BE2C (cell line): ENCODE data around the gene JMY.
"Not testable (repeated sequence)": the region's sequence is repeated elsewhere in the genome, so short reads cannot be mapped to it uniquely, and the experiment has no call there.

Source experiments
- DNase-seq: peaks from one replicate; pipeline ENCODE4 v3.0.0-alpha.2; 2020
- H3K27me3 ChIP-seq: fragments of 250-450 bp; sonication (Bioruptor Pico); 2 replicates; pipeline ENCODE4 v1.5.1; 2020; ENCODE audit warnings: mild to moderate bottlenecking
- H3K36me3 ChIP-seq: fragments of 250-450 bp; sonication (Bioruptor Pico); 2 replicates; pipeline ENCODE4 v1.5.1; 2020; ENCODE audit warnings: mild to moderate bottlenecking
- H3K4me1 ChIP-seq: fragments of 250-450 bp; sonication (Bioruptor Pico); 2 replicates; pipeline ENCODE4 v1.5.1; 2020
- H3K4me3 ChIP-seq: 2 replicates; pipeline ENCODE4 v1.5.1; 2011; ENCODE audit warnings: low read depth, low read length
- H3K9me3 ChIP-seq: fragments of 250-450 bp; sonication (Bioruptor Pico); 2 replicates; pipeline ENCODE4 v1.5.1; 2020
- TF ChIP-seq, protein P1 (sequence below): IDR thresholded peaks from 2 replicates; pipeline ENCODE4 v1.5.1; 2012; ENCODE audit warnings: mild to moderate bottlenecking, low read depth, low read length

The JMY gene

DNA sequence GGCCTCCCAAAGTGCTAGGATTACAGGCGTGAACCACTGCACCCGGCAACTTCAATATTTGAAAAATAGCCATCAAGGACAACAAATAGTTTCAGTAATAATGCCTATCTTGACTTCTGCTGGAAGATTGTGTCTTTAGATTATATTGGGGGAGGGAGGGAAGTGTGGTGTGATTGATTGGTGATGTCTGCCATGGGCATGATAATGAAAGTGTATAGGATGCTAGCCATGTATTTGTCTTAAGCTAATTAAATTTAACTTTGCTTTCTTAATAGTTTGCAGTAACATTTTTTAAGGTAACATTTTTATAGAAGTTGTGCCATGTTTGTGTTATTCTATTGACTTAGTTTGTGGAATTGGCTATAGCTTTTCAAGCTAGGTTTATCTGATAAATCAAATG lies 4.6 kb downstream of the JMY start:
- Histone ChIP-seq H3K4me3 (no peak overlapping the region), H3K9me3 (no peaks in the 10 kb centered on the region), H3K36me3 (no peaks in the 10 kb centered on the region), H3K4me1 (no peaks in the 10 kb centered on the region), H3K27me3 (no peaks in the 10 kb centered on the region)
- TF ChIP-seq, protein P1, sequence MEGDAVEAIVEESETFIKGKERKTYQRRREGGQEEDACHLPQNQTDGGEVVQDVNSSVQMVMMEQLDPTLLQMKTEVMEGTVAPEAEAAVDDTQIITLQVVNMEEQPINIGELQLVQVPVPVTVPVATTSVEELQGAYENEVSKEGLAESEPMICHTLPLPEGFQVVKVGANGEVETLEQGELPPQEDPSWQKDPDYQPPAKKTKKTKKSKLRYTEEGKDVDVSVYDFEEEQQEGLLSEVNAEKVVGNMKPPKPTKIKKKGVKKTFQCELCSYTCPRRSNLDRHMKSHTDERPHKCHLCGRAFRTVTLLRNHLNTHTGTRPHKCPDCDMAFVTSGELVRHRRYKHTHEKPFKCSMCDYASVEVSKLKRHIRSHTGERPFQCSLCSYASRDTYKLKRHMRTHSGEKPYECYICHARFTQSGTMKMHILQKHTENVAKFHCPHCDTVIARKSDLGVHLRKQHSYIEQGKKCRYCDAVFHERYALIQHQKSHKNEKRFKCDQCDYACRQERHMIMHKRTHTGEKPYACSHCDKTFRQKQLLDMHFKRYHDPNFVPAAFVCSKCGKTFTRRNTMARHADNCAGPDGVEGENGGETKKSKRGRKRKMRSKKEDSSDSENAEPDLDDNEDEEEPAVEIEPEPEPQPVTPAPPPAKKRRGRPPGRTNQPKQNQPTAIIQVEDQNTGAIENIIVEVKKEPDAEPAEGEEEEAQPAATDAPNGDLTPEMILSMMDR: no peak
- DNase-seq: no peak

DNA sequence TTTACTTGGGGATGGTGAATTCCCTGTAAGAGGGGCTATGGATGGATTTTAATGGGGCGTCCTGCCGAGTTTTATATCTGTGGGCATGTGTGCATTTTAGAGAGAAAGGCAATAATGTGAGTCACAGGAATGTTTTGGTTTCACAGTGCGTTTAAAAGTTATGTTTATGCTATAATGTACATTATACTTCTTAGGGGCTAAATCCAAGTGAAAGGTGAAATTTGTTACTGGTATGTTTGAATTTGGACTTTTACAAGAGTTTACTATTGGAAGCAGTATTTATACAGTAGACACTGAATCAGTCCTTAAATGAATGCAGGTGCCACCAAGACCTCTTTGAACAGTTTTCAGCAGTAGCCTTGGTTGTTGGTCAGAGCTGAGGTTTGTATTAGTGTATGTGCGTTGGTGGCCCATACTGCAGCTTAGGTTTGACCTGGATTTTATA lies 5.6 kb downstream of the JMY start:
- no peaks in the 10 kb centered on the region for H3K9me3 ChIP-seq
- H3K27me3 ChIP-seq: no peaks in the 10 kb centered on the region
- TF ChIP-seq, protein P1: no peak
- no peaks in the 10 kb centered on the region for H3K36me3 ChIP-seq
- H3K4me1 ChIP-seq: no peaks in the 10 kb centered on the region
- no peak for DNase-seq
- H3K4me3 ChIP-seq: no peak overlapping the region

DNA sequence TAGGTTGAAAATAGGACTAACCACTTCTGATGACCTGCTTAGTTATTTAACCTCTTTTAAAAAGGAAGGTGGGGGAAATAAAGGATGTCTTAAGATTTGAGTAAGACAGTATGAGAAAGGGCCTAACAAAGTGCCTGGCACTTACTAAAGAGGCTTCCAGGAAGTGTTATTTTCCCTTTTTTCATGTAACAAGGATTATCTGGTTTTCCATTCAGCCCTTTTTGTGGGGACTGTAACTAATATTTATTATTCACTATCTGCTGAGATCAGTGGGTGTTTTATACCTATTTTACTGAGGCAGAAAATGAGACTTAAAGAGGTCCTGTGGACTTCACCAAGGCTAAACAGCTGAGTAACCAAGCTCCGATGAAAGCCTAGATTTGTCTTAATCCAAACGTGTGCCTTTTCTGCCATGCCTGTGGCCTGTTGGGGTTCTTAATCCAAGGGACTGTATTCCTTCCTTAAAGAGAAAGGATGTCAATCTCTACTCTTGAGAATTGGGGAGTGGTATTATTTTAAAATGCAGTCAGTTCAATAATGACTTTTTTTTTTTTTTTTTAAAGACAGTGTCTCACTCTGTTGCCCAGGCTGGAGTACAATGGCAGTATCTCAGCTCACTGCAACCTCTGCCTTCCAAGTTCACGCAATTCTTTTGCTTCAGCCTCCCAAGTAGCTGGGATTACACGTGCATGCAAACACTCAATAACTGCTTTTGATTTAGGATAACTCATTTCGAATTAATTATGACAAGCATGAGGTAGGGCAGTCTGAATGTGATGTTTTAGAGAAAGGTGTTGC lies 6.5 kb downstream of the JMY start:
- Histone ChIP-seq H3K36me3 (no peaks in the 10 kb centered on the region), H3K9me3 (no peaks in the 10 kb centered on the region), H3K27me3 (no peaks in the 10 kb centered on the region), H3K4me3 (no peak overlapping the region), H3K4me1 (no peaks in the 10 kb centered on the region)
- DNase-seq: no peak
- TF ChIP-seq, protein P1: no peak

DNA sequence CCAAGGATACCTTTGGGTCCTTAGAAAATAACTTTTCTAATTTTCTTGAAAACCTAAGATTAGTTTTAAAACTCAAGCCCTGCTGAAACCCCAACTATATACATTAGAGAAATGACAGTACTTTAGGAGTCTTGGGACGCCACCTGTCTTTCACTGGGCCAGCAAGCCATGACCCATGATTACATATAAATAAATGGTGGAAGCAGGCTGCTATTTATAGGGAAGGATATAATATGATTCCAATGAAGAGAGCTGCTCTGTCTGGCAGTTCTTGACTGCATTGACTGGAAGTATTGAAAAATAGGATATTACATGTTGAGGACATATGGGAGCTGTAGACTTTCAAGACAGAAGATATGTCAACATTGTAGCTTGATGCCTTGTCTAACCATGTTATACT lies 7.3 kb downstream of the JMY start:
- no peak for DNase-seq
- H3K4me3 ChIP-seq: no peak overlapping the region

DNA sequence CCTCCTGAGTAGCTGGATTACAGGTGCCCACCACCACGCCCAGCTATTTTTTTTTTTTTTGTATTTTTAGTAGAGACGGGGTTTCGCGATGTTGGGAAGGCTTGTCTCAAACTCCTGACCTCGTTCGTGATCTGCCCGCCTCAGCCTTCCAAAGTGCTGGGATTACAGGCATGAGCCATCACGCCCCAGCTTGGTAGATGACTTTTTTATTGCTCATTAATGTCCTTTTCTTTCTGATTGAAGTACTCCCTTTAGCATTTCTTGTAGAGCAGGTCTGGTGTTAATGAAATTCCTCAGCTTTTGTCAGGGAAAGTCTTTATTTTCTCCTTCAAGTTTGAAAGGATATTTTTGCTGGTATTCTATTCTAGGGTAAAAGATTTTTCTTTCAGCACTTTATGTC lies 18.1 kb downstream of the JMY start:
- H3K27me3 ChIP-seq, H3K9me3 ChIP-seq, H3K4me3 ChIP-seq, H3K36me3 ChIP-seq, DNase-seq, H3K4me1 ChIP-seq: not testable (repeated sequence)

More for the DNA sequence above, 7.3 kb downstream of the JMY start:
- Histone ChIP-seq H3K4me1 (no peaks in the 10 kb centered on the region), H3K36me3 (no peaks in the 10 kb centered on the region), H3K9me3 (no peaks in the 10 kb centered on the region), H3K27me3 (no peaks in the 10 kb centered on the region)
- TF ChIP-seq, protein P1: no peak

DNA sequence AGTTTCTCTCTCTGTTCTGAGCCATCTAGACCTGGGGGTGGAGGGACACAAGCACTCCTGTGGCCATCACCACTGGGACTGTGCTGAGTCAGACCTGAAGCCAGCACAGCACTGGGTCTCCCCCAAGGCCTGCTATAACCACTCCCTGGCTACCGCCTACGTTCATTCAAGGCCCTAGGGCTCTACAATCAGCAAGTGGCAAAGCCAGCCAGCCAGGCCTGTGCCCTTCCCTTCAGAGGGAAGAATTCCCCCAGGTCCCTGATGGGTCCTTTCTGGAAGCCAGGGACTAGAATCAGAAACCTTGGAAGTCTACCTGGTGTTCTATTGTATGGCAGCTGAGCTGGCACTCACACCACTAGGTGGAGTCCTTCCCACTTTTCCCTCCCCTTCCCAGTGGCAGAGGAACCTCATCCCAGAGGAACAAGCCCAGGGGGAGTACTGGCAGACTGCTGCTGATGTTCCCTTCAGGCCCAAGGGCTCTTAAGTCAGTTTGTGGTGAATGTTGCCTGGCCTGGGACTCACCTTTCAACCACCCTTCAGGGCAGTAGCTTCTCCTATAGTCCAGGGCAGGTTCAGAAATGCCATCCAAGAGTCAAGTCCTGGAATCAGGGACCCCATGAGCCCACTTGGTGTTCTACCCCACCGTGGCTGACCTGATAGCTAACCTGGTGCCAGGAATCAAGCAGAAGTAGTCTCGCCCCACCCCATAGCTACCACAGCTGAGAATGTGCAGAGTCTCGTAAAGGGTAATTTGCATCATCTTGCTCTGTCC lies 20.0 kb downstream of the JMY start:
- no peaks in the 10 kb centered on the region for H3K27me3 ChIP-seq
- peaks cover 4% of the 10 kb centered on the region; the same call in 1 of the 2 replicates for H3K36me3 ChIP-seq
- TF ChIP-seq, protein P1: peak; percentile 91
- no peak overlapping the region for H3K4me3 ChIP-seq
- no peaks in the 10 kb centered on the region for H3K9me3 ChIP-seq
- no peaks in the 10 kb centered on the region for H3K4me1 ChIP-seq
- DNase-seq: peak; percentile 65
